SK-N-SH treated with all-trans-retinoic acid at 6 μM for 48 hours (cell line): ENCODE results near the gene ZCCHC3.

ENCODE experiments used
- ATAC-seq: fragments of 200-7000 bp; cut with Tn5 transposase; 3 replicates; pipeline ENCODE4 v1.9.1; 2020; ENCODE audit warnings: mild to moderate bottlenecking, moderate library complexity
- ARNTL ChIP-seq: fragments of 450-650 bp; formaldehyde crosslinking; IDR thresholded peaks from 2 replicates; pipeline ENCODE4 v1.5.0; 2020; ENCODE audit warnings: low read depth, mild to moderate bottlenecking, moderate library complexity, borderline replicate concordance
- BACH2 ChIP-seq: fragments of 250-450 bp; sonication (Bioruptor Pico); IDR thresholded peaks from 2 replicates; pipeline ENCODE4 v1.9.0; 2021; ENCODE audit warnings: mild to moderate bottlenecking, borderline replicate concordance
- CREB5 ChIP-seq: fragments of 250-450 bp; sonication (Bioruptor Pico); IDR thresholded peaks from 2 replicates; pipeline ENCODE4 v1.5.1; 2020; ENCODE audit warnings: low read depth, mild to moderate bottlenecking, moderate library complexity
- CSDC2 ChIP-seq: fragments of 250-450 bp; sonication (Bioruptor Pico); IDR thresholded peaks from 2 replicates; pipeline ENCODE4 v1.5.0; 2020; ENCODE audit warnings: mild to moderate bottlenecking, moderate library complexity
- CSRNP3 ChIP-seq: fragments of 250-450 bp; sonication (Bioruptor Pico); IDR thresholded peaks from 2 replicates; pipeline ENCODE4 v1.5.1; 2021; ENCODE audit warnings: mild to moderate bottlenecking, moderate library complexity
- ESRRG ChIP-seq: fragments of 250-450 bp; sonication (Bioruptor Pico); IDR thresholded peaks from 2 replicates; pipeline ENCODE4 v1.6.1; 2021; ENCODE audit warnings: mild to moderate bottlenecking
- GLIS3 ChIP-seq: fragments of 250-450 bp; sonication (Bioruptor Pico); IDR thresholded peaks from 2 replicates; pipeline ENCODE4 v1.5.0; 2020; ENCODE audit warnings: mild to moderate bottlenecking, moderate library complexity
- OSR1 ChIP-seq: fragments of 250-450 bp; sonication (Bioruptor Pico); IDR thresholded peaks from 2 replicates; pipeline ENCODE4 v1.8.0; 2022; ENCODE audit warnings: moderate library complexity, mild to moderate bottlenecking, inconsistent platforms
- POU6F1 ChIP-seq: fragments of 250-450 bp; sonication (Bioruptor Pico); IDR thresholded peaks from 2 replicates; pipeline ENCODE4 v1.8.0; 2021; ENCODE audit warnings: low read depth, mild to moderate bottlenecking, moderate library complexity, borderline replicate concordance
- PPARA ChIP-seq: fragments of 250-450 bp; sonication (Bioruptor Pico); IDR thresholded peaks from 2 replicates; pipeline ENCODE4 v1.5.0; 2020; ENCODE audit warnings: mild to moderate bottlenecking, borderline replicate concordance
- SNAI2 ChIP-seq: fragments of 250-450 bp; sonication (Bioruptor Pico); IDR thresholded peaks from 2 replicates; pipeline ENCODE4 v1.5.0; 2020; ENCODE audit warnings: mild to moderate bottlenecking, moderate library complexity
- TCF4 ChIP-seq: fragments of 250-450 bp; sonication (Bioruptor Pico); IDR thresholded peaks from 2 replicates; pipeline ENCODE4 v1.8.0; 2021; ENCODE audit warnings: mild to moderate bottlenecking, moderate library complexity, borderline replicate concordance
- TSHZ2 ChIP-seq: fragments of 250-450 bp; sonication (Bioruptor Pico); IDR thresholded peaks from 2 replicates; pipeline ENCODE4 v1.5.0; 2020; ENCODE audit warnings: mild to moderate bottlenecking, moderate library complexity
- ZC3H10 ChIP-seq: fragments of 250-450 bp; sonication (Bioruptor Pico); IDR thresholded peaks from 2 replicates; pipeline ENCODE4 v1.5.1; 2021; ENCODE audit warnings: mild to moderate bottlenecking, moderate library complexity
- ZFP3 ChIP-seq: fragments of 250-450 bp; sonication (Bioruptor Pico); IDR thresholded peaks from 2 replicates; pipeline ENCODE4 v1.5.0; 2020; ENCODE audit warnings: mild to moderate bottlenecking, moderate library complexity
- ZFP30 ChIP-seq: fragments of 450-650 bp; formaldehyde crosslinking; IDR thresholded peaks from 2 replicates; pipeline ENCODE4 v1.5.0; 2022; ENCODE audit warnings: mild to moderate bottlenecking, moderate library complexity
- ZNF565 ChIP-seq: fragments of 450-650 bp; formaldehyde crosslinking; conservative IDR thresholded peaks from 2 replicates; pipeline ENCODE4 v1.5.0; 2020; ENCODE audit warnings: low read depth, mild to moderate bottlenecking, moderate library complexity
- ZNF70 ChIP-seq: fragments of 450-650 bp; formaldehyde crosslinking; IDR thresholded peaks from 2 replicates; pipeline ENCODE4 v1.5.0; 2020; ENCODE audit warnings: mild to moderate bottlenecking, moderate library complexity
- ZNF8 ChIP-seq: fragments of 450-650 bp; formaldehyde crosslinking; IDR thresholded peaks from 2 replicates; pipeline ENCODE4 v1.5.0; 2020; ENCODE audit warnings: mild to moderate bottlenecking, moderate library complexity

ZCCHC3 gene

GRCh38 chr20:288956-289692 lies 8.2 kb upstream of the ZCCHC3 start (continued):
- TF ChIP-seq CREB5 = no peak
- no peak for TF ChIP-seq ZNF70
- no peak for TF ChIP-seq ZNF565
- no peak for TF ChIP-seq ESRRG (CRISPR knock-in tag)
- TF ChIP-seq TCF4 (CRISPR knock-in tag) = no peak
- TF ChIP-seq, all 23 proteins: peak for 0

- ATAC-seq = peak; percentile 43; the same call in 2 of the 3 replicates
- TF ChIP-seq ARNTL = no peak
- no peak for TF ChIP-seq ZFP30
- no peak for TF ChIP-seq CSDC2 (CRISPR knock-in tag)
- no peak for TF ChIP-seq ESRRG (CRISPR knock-in tag)
- TF ChIP-seq ZFP3 (CRISPR knock-in tag) = no peak
- TF ChIP-seq TSHZ2 = no peak
- TF ChIP-seq OSR1 (CRISPR knock-in tag) = no peak
- no peak for TF ChIP-seq PPARA (CRISPR knock-in tag)
- no peak for TF ChIP-seq BACH2 (CRISPR knock-in tag)
Observed at GRCh38 chr20:289693-290083, 7.7 kb upstream of the ZCCHC3 start.

- TF ChIP-seq TCF4 (CRISPR knock-in tag) = no peak
- TF ChIP-seq ZC3H10 (CRISPR knock-in tag) = no peak
- TF ChIP-seq TSHZ2 = no peak
- ATAC-seq = peak; percentile 98
Observed at GRCh38 chr20:290084-290831, 7.1 kb upstream of the ZCCHC3 start, which contains the start of gene C20orf96. TSS of gene C20orf96 (minus strand) at chr20:290750. CDS start at chr20:290610, 140 bp downstream.

- no peak for TF ChIP-seq POU6F1 (CRISPR knock-in tag)
- TF ChIP-seq TCF4 (CRISPR knock-in tag) = no peak
- TF ChIP-seq BACH2 (CRISPR knock-in tag) = no peak
- TF ChIP-seq SNAI2 (CRISPR knock-in tag) = no peak
- TF ChIP-seq ESRRG (CRISPR knock-in tag) = no peak
- no peak for TF ChIP-seq GLIS3 (CRISPR knock-in tag)
- no peak for TF ChIP-seq ZNF8 (CRISPR knock-in tag)
- no peak for TF ChIP-seq CSRNP3 (CRISPR knock-in tag)
- ATAC-seq = no peak
Observed at GRCh38 chr20:294602-295001, 2.8 kb upstream of the ZCCHC3 start.
